Kidney epithelial cell (primary cell): ENCODE data around the gene UTY. TPM values are rescaled to one million over a fixed set of nuclear protein-coding genes. Genes with fewer than 3 reads are reported as not detected.

ENCODE experiments used
- DNase-seq: peaks from one replicate; pipeline ENCODE4 v3.0.0-alpha.2; 2010; ENCODE audit warnings: low read depth
- H3K27me3 ChIP-seq: 2 replicates; pipeline ENCODE4 v1.6.0; 2011; ENCODE audit warnings: low read length; ENCODE audit not compliant: control insufficient read depth, insufficient read depth
- H3K36me3 ChIP-seq: 2 replicates; pipeline ENCODE4 v1.5.1; 2011; ENCODE audit warnings: low read length; ENCODE audit not compliant: control insufficient read depth, insufficient read depth
- H3K4me3 ChIP-seq: 2 replicates; pipeline ENCODE4 v1.5.1; 2011; ENCODE audit warnings: low read depth, mild to moderate bottlenecking, control low read depth, low read length
- total RNA-seq: library from RNA; depleted of rRNA; stranded (reverse); fragments of >200 nt; gene quantifications from 2 replicates; pipeline ENCODE4 v1.2.3, GENCODE V29; 2015
- TF ChIP-seq, protein P1 (sequence below): IDR thresholded peaks from 2 replicates; pipeline ENCODE4 v1.5.1; 2011; ENCODE audit warnings: mild to moderate bottlenecking, moderate library complexity, low read length, control low read depth, inconsistent platforms; ENCODE audit not compliant: insufficient read depth, poor library complexity, severe bottlenecking

The UTY gene
- 9.8 and 11.8 TPM in 2 replicates for total RNA-seq

DNA sequence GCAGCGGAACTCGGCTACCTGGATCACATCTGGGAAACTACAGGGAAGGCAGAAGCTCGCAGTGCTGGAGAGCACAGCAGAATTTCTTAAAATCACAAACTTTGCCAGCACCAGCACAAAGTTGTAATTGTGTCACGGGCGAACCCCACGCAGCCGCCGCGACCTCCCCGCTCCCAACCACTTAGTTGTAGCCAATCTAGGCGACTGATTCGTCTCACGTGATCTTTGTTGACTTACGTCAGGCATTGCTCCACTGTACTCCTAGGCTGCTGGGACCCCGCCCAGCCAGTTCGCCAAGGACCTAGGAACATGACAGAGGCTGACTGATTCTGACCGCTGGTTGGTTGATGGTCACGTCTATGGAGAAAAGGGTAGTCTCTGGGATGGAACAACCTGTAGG, at the start of gene UTY:
Gene UTY, minus strand, starts transcription at position 206 of the 400 bp plus-strand sequence. CDS start 368 bp downstream, outside the sequence.
- Histone ChIP-seq H3K36me3 (no peaks in the 10 kb centered on the region), H3K27me3 (no peaks in the 10 kb centered on the region), H3K4me3 (no peak within 1 kb of the TSS)
- no peak for DNase-seq
- TF ChIP-seq, protein P1, sequence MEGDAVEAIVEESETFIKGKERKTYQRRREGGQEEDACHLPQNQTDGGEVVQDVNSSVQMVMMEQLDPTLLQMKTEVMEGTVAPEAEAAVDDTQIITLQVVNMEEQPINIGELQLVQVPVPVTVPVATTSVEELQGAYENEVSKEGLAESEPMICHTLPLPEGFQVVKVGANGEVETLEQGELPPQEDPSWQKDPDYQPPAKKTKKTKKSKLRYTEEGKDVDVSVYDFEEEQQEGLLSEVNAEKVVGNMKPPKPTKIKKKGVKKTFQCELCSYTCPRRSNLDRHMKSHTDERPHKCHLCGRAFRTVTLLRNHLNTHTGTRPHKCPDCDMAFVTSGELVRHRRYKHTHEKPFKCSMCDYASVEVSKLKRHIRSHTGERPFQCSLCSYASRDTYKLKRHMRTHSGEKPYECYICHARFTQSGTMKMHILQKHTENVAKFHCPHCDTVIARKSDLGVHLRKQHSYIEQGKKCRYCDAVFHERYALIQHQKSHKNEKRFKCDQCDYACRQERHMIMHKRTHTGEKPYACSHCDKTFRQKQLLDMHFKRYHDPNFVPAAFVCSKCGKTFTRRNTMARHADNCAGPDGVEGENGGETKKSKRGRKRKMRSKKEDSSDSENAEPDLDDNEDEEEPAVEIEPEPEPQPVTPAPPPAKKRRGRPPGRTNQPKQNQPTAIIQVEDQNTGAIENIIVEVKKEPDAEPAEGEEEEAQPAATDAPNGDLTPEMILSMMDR: no peak

DNA sequence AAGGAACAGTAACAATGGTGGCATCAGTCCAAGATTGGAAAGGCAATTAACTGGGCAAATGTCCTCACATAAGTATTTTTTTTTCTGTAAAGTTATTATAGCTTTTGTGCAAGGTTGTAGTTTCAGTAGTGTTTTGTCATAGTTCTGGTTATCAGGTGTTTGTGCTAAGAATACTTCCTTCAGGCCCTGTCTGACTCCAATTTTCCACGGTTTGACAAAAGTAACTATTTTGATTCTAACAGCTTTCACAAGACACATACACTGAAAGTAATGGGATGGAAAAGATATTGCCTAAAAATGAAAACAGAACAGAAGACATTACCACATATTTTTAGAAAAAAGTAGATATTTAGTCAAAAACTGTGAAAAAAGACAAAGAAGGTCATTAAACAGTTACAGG, 40.6 kb upstream of the UTY start:
- TF ChIP-seq, protein P1: no peak
- H3K4me3 ChIP-seq: no peak overlapping the region
- no peaks in the 10 kb centered on the region for H3K36me3 ChIP-seq
- H3K27me3 ChIP-seq: no peaks in the 10 kb centered on the region
- no peak for DNase-seq

DNA sequence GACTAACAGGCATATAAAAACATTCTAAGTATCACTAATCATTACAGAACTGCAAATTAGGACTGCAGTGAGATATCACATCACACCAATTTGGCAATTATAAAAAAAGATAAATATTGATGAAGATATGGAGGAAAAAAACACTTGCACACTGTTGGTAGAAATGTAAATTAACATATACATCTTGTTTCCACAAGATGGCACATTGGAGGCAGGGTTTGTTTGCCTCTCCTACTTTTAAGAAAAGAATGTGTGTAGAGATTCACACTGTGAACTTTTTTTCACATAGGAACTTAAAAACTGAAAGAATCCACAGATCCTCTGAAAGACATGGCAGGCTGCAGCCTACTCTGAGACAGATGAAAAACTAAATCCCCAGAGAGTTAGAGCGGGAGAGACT, 21.4 kb upstream of the UTY start:
- TF ChIP-seq, protein P1: no peak
- Histone ChIP-seq H3K36me3 (no peaks in the 10 kb centered on the region), H3K27me3 (no peaks in the 10 kb centered on the region), H3K4me3 (no peak overlapping the region)
- DNase-seq: no peak

DNA sequence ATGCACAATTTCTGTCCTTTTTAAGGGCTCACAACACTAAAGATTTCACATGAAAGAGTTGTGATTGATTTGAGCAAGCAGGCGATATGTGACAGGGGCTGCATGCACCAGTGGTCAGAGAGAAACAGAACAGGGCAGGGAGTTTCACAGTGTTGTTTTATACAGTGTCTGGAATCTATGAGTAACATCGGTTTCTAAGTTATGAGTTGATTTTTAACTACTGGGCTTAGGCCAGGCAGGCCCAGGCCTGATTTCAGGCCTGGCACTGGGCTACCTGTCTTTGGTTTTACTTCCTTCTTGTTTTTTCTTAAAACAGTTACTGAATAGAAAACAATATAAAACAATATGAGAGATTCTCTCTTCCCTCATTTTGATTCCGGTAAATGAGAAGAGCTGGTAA, 13.9 kb upstream of the UTY start:
- no peak for DNase-seq
- TF ChIP-seq, protein P1: no peak
- Histone ChIP-seq H3K27me3 (no peaks in the 10 kb centered on the region), H3K4me3 (no peak overlapping the region), H3K36me3 (no peaks in the 10 kb centered on the region)

- no peak for DNase-seq
- H3K4me3 ChIP-seq: no peak overlapping the region
- H3K36me3 ChIP-seq: no peaks in the 10 kb centered on the region
- H3K27me3 ChIP-seq: no peaks in the 10 kb centered on the region
- TF ChIP-seq, protein P1: no peak
Measured at GRCh38 chrY:13492408-13492807, 12.6 kb upstream of the UTY start.

DNA sequence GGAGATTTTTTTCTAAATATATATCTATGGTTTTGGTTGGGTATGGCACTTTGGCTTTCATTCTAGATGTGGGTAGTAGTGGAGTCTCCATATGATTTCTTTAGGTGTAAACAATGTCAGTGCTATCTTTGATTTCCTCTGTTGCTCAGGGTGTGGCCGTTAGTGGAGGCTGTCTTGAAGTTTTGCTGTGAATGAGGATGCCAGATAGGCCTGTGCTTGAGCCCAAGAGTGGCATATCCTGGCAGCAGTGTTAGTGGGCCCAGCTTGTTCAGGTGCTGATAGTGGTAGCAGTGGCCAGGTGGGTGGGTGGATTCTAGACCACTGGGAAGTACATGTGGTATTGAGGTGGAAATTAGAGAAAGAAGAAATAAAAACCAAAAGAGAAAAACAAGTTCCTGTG, 8.9 kb upstream of the UTY start:
- no peaks in the 10 kb centered on the region for H3K36me3 ChIP-seq
- H3K27me3 ChIP-seq: no peaks in the 10 kb centered on the region
- no peak for DNase-seq
- H3K4me3 ChIP-seq: no peak overlapping the region
- TF ChIP-seq, protein P1: no peak
